Loucy (cell line): ENCODE measurements around the gene PEAK1.

ENCODE experiments used
- CTCF ChIP-seq: fragments of 200-600 bp; sonication (generic); conservative IDR thresholded peaks from 2 replicates; pipeline ENCODE4 v1.5.1; 2014; ENCODE audit warnings: mild to moderate bottlenecking, antibody characterized with exemption, low read length
- EZH2phosphoT487 ChIP-seq: fragments of 200-600 bp; IDR thresholded peaks from 2 replicates; pipeline ENCODE4 v1.6.1; 2018; ENCODE audit warnings: antibody characterized with exemption, mild to moderate bottlenecking, moderate library complexity, borderline replicate concordance

GRCh38 chr15:77347197-77347596 is 72.7 kb downstream of the PEAK1 start:
- TF ChIP-seq CTCF (no peak), EZH2phosphoT487 (no peak)
